Prostate gland (tissue), 2 donors: Measurements from ENCODE around the gene C3orf70.

Source experiments
- POLR2A ChIP-seq: fragments of 450-650 bp; IDR thresholded peaks from one replicate; pipeline ENCODE4 v1.6.1; 2016; ENCODE audit warnings: antibody characterized with exemption, mild to moderate bottlenecking
- TF ChIP-seq, protein P1 (sequence below), 4 experiments: fragments of 200-600 bp in 2 of 4; fragments of 450-650 bp in 2 of 4; sonication (generic) in 2 of 4; IDR thresholded peaks; 1 replicate in 3 of 4; 2 replicates in 1 of 4; pipeline ENCODE4 v1.5.1; 2016 to 2019; ENCODE audit warnings: antibody characterized with exemption in 4 of 4, mild to moderate bottlenecking in 2 of 4, moderate library complexity in 2 of 4

DNA sequence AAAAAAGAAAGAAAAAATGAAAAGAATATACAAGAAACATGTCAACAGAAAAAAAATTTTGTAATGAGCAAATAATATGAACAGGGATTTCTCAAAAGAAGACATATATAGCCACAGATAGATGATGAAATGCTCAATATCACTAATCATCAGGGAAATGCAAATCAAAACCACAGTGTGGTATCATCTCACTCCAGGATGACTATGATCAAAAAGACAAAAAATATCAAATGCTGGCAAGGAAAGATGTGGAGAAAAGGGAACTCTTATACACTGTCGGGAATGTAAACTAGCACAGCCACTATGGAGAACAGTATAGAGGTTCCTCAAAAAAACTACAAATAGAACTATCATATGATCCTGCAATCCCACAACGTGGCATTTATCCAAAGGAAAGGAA, 94.1 kb downstream of the C3orf70 start:
- TF ChIP-seq, protein P1, sequence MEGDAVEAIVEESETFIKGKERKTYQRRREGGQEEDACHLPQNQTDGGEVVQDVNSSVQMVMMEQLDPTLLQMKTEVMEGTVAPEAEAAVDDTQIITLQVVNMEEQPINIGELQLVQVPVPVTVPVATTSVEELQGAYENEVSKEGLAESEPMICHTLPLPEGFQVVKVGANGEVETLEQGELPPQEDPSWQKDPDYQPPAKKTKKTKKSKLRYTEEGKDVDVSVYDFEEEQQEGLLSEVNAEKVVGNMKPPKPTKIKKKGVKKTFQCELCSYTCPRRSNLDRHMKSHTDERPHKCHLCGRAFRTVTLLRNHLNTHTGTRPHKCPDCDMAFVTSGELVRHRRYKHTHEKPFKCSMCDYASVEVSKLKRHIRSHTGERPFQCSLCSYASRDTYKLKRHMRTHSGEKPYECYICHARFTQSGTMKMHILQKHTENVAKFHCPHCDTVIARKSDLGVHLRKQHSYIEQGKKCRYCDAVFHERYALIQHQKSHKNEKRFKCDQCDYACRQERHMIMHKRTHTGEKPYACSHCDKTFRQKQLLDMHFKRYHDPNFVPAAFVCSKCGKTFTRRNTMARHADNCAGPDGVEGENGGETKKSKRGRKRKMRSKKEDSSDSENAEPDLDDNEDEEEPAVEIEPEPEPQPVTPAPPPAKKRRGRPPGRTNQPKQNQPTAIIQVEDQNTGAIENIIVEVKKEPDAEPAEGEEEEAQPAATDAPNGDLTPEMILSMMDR (IDR thresholded peaks at IDR 0.05), result no peak
- TF ChIP-seq POLR2A, result no peak
